ENCODE data around the gene SLC35F3. TPM values are rescaled to one million over a fixed set of nuclear protein-coding genes. Genes with fewer than 3 reads are reported as not detected.

SLC35F3 gene
- total RNA-seq, 1 experiment from 2014 or later = not detected

GRCh38 chr1:233867028-233867427, 37.4 kb upstream of the SLC35F3 start:
- Histone ChIP-seq H3K4me1 (no peaks in the 10 kb centered on the region), H3K9me3 (no peaks in the 10 kb centered on the region), H3K4me3 (ENCODE audit: low read depth, low read length) (no peak overlapping the region), H3K27me3 (replicated peaks; ENCODE audit: control insufficient read depth, insufficient read depth, low read length) (no peaks in the 10 kb centered on the region), H3K36me3 (ENCODE audit: control insufficient read depth, insufficient read depth, low read length) (no peaks in the 10 kb centered on the region)
- Mint-ChIP-seq H3K36me3 (ENCODE audit: insufficient read depth, unreplicated experiment) (no peaks in the 10 kb centered on the region), H3K27ac (ENCODE audit: unreplicated experiment) (no peak overlapping the region), H3K27me3 (ENCODE audit: insufficient read depth, unreplicated experiment) (peaks cover 15% of the 10 kb centered on the region), H3K9me3 (ENCODE audit: unreplicated experiment) (no peaks in the 10 kb centered on the region), H3K4me3 (ENCODE audit: unreplicated experiment) (no peak overlapping the region), H3K4me1 (ENCODE audit: low read depth, unreplicated experiment) (no peaks in the 10 kb centered on the region)
- DNase-seq = no peak
- CTCF ChIA-PET = no interaction called here
- BruUV-seq (replicated peaks) = no TSS peak
- POLR2A ChIA-PET = no interaction called here
- no peak for TF ChIP-seq CTCF (IDR thresholded peaks at IDR 0.05; ENCODE audit: insufficient read depth in 1 of 2, low read depth in 1 of 2, low read length in 1 of 2, severe bottlenecking in 1 of 2, unreplicated experiment in 1 of 2)
- intact Hi-C loops (cut with micrococcal nuclease; ENCODE audit: unreplicated experiment) = no loop called here

DNA sequence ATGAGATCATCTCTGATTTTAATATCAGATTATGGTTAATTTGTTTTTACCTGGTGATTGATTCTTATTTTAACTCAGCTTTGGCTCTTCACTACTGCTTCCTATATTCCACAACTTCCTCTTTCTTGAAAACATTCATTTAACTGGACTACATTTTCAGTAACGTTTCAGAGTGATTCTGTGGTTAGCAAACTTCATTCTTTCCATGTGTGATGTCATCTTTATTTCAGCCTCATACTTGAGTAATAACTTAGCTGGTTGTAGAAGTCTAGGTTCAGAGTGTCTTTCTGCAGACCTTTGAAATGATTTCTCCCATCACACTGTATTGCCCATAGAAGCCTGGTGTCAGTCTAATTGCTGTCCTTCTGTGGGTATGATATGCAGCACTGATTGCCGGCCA, 36.0 kb upstream of the SLC35F3 start:
- no peak overlapping the region for H3K27ac Mint-ChIP-seq (ENCODE audit: unreplicated experiment)
- peaks cover 12% of the 10 kb centered on the region for H3K27me3 Mint-ChIP-seq (ENCODE audit: insufficient read depth, unreplicated experiment)

DNA sequence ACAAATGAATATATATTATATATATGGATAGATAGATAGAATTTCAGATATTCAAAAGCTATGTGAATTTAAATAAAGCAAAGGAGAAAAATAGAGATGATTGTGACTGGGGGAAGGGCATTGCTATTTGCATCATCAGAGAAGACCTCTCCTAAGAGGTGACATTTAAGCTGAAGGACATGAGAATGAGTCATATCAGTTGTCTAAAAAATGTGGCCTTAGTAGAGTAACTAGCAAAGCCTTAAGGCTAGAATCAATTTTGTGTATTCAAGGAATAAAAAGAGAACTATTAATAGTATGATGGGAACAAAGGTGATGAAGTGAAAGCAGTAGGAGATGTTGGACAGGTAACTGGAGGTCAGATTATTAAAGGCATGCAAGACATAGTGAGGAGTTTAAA, 34.8 kb upstream of the SLC35F3 start:
- no peaks in the 10 kb centered on the region for H3K9me3 Mint-ChIP-seq (ENCODE audit: unreplicated experiment)
- ChIA-PET CTCF (no interaction called here), POLR2A (no interaction called here)
- Histone ChIP-seq H3K4me3 (ENCODE audit: low read depth, low read length) (no peak overlapping the region), H3K36me3 (ENCODE audit: control insufficient read depth, insufficient read depth, low read length) (no peaks in the 10 kb centered on the region), H3K9me3 (no peaks in the 10 kb centered on the region), H3K27me3 (replicated peaks; ENCODE audit: control insufficient read depth, insufficient read depth, low read length) (no peaks in the 10 kb centered on the region), H3K4me1 (no peaks in the 10 kb centered on the region)
- H3K4me1 Mint-ChIP-seq (ENCODE audit: low read depth, unreplicated experiment) = no peaks in the 10 kb centered on the region
- no peaks in the 10 kb centered on the region for H3K36me3 Mint-ChIP-seq (ENCODE audit: insufficient read depth, unreplicated experiment)
- no TSS peak for BruUV-seq (replicated peaks)
- no peak overlapping the region for H3K4me3 Mint-ChIP-seq (ENCODE audit: unreplicated experiment)
- DNase-seq = no peak
- TF ChIP-seq CTCF (IDR thresholded peaks at IDR 0.05; ENCODE audit: insufficient read depth in 1 of 2, low read depth in 1 of 2, low read length in 1 of 2, severe bottlenecking in 1 of 2, unreplicated experiment in 1 of 2) = no peak
- peaks cover 14% of the 10 kb centered on the region for H3K27me3 Mint-ChIP-seq (ENCODE audit: insufficient read depth, unreplicated experiment)
- intact Hi-C loops (cut with micrococcal nuclease; ENCODE audit: unreplicated experiment) = no loop called here
- no peak overlapping the region for H3K27ac Mint-ChIP-seq (ENCODE audit: unreplicated experiment)

More for the DNA sequence above, 36.0 kb upstream of the SLC35F3 start:
- Histone ChIP-seq H3K4me1 (no peaks in the 10 kb centered on the region), H3K36me3 (ENCODE audit: control insufficient read depth, insufficient read depth, low read length) (no peaks in the 10 kb centered on the region), H3K4me3 (ENCODE audit: low read depth, low read length) (no peak overlapping the region), H3K9me3 (no peaks in the 10 kb centered on the region), H3K27me3 (replicated peaks; ENCODE audit: control insufficient read depth, insufficient read depth, low read length) (no peaks in the 10 kb centered on the region)
- Mint-ChIP-seq H3K36me3 (ENCODE audit: insufficient read depth, unreplicated experiment) (no peaks in the 10 kb centered on the region), H3K4me3 (ENCODE audit: unreplicated experiment) (no peak overlapping the region), H3K9me3 (ENCODE audit: unreplicated experiment) (no peaks in the 10 kb centered on the region), H3K4me1 (ENCODE audit: low read depth, unreplicated experiment) (no peaks in the 10 kb centered on the region)
- intact Hi-C loops (cut with micrococcal nuclease; ENCODE audit: unreplicated experiment) = no loop called here
- DNase-seq = no peak
- no TSS peak for BruUV-seq (replicated peaks)
- CTCF ChIA-PET = no interaction called here
- no peak for TF ChIP-seq CTCF (IDR thresholded peaks at IDR 0.05; ENCODE audit: insufficient read depth in 1 of 2, low read depth in 1 of 2, low read length in 1 of 2, severe bottlenecking in 1 of 2, unreplicated experiment in 1 of 2)
- POLR2A ChIA-PET = no interaction called here
